ENCODE measurements around the gene INO80D.
"Not testable (repeated sequence)": the region's sequence is repeated elsewhere in the genome, so short reads cannot be mapped to it uniquely, and the experiment has no call there.

INO80D gene

GRCh38 chr2:206085742-206086445, at the start of gene INO80D:
Gene INO80D, minus strand, starts transcription at chr2:206086174. Its CDS starts 23,158 bp downstream, at chr2:206063016.
- DNase-seq (ENCODE audit: low spot score): peak; percentile 88

GRCh38 chr2:206127656-206128055, 41.7 kb upstream of the INO80D start:
- DNase-seq (ENCODE audit: low spot score): no peak

DNA sequence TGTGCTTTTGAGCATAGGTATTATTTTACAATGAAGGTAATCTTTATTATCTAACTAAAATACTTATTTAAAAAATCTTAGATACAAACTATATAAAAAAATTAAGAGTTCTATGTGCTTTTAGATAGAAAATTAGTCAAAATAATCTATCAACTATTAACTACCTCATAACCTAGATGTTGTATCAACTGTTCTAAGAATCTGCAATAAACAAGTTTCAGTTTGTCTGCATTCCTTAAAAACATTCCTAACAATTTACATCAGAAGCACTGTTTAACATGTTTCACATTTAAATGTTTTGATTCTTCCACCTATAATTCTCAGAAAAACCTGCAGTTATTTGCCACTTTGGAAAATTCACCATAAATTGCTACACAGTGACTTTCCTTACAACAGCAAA, 39.9 kb upstream of the INO80D start:
- DNase-seq (ENCODE audit: low spot score): no peak

DNA sequence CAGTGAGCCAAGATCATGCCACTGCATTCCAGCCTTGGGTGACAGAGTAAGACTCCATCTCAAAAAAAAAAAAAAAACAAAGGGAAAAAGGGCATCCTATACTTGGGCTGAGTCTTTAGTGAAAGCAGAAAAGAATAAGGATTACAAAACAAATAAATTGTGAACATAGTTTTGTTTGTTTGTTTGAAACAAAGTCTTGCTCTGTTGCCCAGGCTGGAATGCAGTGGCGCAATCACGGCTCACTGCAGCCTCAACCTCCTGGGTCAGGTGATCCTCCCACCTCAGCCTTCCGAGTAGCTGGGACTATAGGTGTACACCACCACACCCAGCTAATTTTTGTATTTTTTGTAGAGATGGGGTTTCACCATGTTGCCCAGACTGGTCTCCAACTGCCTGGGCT, 36.6 kb upstream of the INO80D start:
- not testable (repeated sequence) for DNase-seq (ENCODE audit: low spot score)

DNA sequence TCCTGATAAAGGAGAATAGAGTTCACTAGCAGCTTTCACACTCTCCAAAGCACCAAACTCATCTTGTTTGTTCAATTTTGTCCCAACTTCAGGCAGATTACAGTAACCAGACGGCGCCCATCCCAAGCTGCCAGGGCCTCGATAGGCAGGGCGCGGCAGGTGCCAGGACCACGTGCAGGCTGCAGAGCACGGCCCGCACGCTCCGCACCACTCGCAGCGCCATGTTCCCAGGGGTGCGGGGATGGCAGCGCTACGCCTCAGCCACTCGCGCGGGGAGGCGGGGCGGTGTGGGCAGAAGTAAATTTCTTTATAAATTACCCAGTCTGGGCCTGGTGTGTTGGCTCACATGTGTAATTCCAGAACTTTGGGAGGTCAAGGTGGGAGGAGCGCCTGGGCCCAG, 30.3 kb upstream of the INO80D start:
- DNase-seq (ENCODE audit: low spot score): no peak

GRCh38 chr2:206115026-206115578, 29.1 kb upstream of the INO80D start:
- no peak for DNase-seq (ENCODE audit: low spot score)

- DNase-seq (ENCODE audit: low spot score): no peak
Measured at GRCh38 chr2:206112846-206113547, 27.0 kb upstream of the INO80D start.

- no peak for DNase-seq (ENCODE audit: low spot score)
Measured at GRCh38 chr2:206112108-206112507, 26.1 kb upstream of the INO80D start.

- no peak for DNase-seq (ENCODE audit: low spot score)
Measured at GRCh38 chr2:206108713-206109112, 22.7 kb upstream of the INO80D start.

DNA sequence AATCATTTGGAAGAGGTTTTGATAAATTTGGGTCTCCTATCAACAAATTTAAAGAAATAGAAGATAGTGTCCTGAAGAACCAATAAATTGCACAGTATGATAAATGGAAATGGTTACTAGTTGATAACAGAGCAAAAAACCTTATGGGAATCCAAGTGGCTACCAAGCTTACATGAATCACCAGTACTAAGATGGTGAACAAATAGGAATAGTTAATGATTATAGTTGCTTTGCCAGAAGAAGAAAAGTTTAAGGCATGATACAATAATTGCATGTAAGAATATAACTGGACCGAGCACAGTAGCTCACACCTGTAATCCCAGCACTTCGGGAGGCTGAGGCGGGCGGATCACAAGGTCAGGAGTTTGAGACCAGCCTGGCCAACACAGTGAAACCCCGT, 19.6 kb upstream of the INO80D start:
- DNase-seq (ENCODE audit: low spot score): no peak

DNA sequence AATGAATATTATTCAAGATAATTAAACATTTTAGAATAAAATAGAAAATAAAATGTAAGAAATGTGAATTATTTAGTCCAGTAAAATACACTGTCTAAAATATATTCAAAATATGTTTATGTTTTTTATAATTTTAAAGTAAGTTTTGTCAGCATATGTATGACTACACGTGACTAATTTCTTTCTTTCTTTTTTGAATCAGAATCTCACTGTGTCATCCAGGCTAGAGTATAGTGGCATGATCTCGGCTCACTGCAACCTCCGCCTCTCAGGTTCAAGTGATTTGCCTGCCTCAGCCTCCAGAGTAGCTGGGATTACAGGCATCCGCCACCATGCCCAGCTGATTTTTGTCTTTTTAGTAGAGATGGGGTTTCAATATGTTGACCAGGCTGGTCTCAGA, 19.1 kb upstream of the INO80D start:
- DNase-seq (ENCODE audit: low spot score): no peak

DNA sequence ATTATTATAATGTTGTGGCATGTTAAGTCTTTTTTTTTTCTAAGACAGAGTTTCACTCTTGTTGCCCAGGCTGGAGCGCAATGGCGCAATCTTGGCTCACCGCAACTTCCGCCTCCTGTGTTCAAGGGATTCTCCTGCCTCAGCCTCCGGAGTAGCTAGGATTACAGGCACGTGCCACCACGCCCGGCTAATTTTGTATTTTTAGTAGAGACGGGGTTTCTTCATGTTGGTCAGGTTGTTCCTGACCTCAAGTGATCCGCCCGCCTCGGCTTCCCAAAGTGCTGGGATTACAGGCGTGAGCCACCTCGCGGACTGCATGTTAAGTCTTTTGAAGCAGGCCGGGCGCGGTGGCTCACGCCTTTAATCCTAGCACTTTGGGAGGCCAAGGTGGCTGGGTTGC, 12.9 kb upstream of the INO80D start:
- DNase-seq (ENCODE audit: low spot score): not testable (repeated sequence)

GRCh38 chr2:206098471-206098870, 12.5 kb upstream of the INO80D start:
- DNase-seq (ENCODE audit: low spot score): no peak

DNA sequence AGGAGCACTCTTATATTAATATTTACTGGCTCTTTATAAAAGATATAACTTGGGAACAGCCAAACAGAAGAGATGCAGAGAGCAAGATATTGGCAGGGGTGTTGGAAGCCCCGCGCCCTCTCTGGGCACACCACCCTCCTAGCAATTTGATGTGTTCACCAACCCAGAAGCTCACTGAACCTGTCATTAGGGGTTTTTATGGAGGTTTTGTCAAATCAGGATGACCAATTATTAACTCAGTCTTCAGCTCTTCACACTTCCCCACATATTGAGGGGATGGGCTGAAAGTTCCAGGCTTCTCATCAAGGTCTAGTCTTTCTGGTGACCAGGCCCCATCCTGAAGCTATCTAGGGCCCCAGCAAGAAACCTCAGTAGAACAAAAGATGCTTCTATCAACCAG, 10.9 kb upstream of the INO80D start:
- no peak for DNase-seq (ENCODE audit: low spot score)

DNA sequence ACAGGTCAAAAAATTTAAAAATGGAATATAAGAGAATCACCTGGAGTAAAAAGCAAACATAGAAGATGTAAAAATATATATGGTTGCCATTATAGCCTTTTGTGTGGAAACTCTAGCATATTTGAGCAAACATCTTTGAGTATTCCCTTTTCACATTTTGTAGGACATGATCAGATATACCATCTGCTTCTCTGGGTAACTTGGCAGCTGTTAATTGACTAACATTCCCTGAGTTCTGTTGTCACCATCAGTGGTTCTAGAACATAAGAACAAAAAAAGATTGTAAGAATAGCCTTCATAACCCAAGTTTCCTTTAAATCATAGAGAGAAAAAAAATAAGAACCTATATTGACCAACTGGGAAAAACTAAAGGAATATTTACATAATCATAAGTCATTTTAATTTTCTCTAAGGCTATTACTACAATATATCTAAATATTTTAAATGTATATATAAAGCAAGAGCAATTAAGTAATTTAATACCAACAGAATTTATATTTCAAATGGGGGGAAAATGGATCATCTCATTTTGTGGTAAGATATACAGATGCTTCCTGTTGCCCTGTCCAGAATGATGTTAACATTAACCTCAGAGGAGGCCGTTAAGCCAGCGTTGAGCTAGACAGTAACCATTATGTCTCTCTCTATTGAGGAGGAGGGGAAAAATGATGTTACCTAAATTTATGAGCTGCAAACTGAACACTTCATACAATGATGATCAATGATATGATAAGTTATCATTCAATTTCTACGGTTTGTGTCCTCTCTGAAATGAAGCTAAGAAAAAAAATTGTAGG, 9.8 kb upstream of the INO80D start:
- no peak for DNase-seq (ENCODE audit: low spot score)

DNA sequence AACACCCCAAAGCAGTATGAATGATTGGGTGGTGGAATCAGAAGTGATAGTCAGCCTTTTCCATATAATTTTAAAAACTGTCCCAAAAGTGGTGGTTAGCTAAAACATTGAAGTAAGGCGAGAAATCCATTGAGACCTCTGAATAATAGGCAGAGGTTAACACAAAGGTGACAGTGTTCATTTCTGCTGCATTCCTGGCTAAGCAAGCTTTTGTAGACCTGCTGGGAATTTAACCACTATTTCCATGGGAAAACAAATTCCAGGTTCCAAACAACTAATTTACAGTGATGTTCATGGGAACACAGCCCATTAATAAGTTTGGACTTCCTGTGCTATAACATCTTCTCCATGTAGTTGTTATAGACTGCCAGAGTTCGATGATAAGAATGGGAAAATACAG, 6.3 kb upstream of the INO80D start:
- no peak for DNase-seq (ENCODE audit: low spot score)

- DNase-seq (ENCODE audit: low spot score): no peak
Measured at GRCh38 chr2:206088248-206088647, 2.3 kb upstream of the INO80D start.

GRCh38 chr2:206086716-206087350, 859 bp upstream of the INO80D start:
- no peak for DNase-seq (ENCODE audit: low spot score)

GRCh38 chr2:206084870-206085741, 868 bp downstream of the INO80D start:
- DNase-seq (ENCODE audit: low spot score): peak; percentile 75

DNA sequence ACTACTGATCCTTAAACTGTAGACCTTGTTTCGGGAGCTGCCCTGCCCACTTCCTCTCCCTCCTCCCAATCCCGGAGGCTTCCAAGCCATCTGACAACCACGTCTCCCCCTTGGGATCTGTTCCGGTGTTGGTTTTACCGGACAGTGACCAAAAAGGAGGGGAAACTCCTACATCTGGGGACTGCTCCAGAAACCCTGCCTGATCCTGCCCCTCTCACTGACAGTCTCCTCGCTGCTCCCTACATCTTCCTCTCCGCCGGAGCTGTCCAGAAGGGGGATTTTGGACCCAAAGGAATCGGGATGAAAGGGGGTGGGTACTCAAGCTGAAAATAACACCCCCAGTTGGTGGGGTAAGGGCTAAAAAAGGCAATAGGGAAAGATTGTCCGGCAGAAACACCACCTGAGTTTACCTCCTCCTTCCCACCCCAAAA, 1.5 kb downstream of the INO80D start:
- DNase-seq (ENCODE audit: low spot score): peak; percentile 71

Data from left forelimb (tissue), 1 donor.